Upper lobe of left lung (tissue), 6 donors: ENCODE data around the gene GTF3C5. TPM values are rescaled to one million over a fixed set of nuclear protein-coding genes. Genes with fewer than 3 reads are reported as not detected.

Experiments
- ATAC-seq, 2 donors: fragments of 200-7000 bp; cut with Tn5 transposase; one replicate each; pipeline ENCODE4 v1.9.1; 2022; ENCODE audit warnings: mild to moderate bottlenecking in 2 of 2, moderate library complexity in 2 of 2; ENCODE audit not compliant: low FRiP score in 2 of 2
- DNase-seq, 2 donors: peaks; one replicate each; pipeline ENCODE4 v3.0.0-alpha.2; 2019 to 2020
- H3K27ac ChIP-seq, 4 donors: fragments of 200-600 bp; sonication (generic); one replicate each; pipeline ENCODE4 v1.5.1; 2016 to 2019
- H3K27me3 ChIP-seq, 4 donors: fragments of 200-600 bp; sonication (generic); one replicate each; pipeline ENCODE4 v1.5.1; 2017 to 2019
- H3K36me3 ChIP-seq, 4 donors: fragments of 200-600 bp; sonication (generic); one replicate each; pipeline ENCODE4 v1.5.1; 2016 to 2019
- H3K4me1 ChIP-seq, 4 donors: fragments of 200-600 bp; sonication (generic); one replicate each; pipeline ENCODE4 v1.5.1; 2018 to 2019
- H3K4me3 ChIP-seq, 4 donors: fragments of 200-600 bp; sonication (generic); one replicate each; pipeline ENCODE4 v1.5.1; 2017 to 2019; ENCODE audit warnings: mild to moderate bottlenecking in 2 of 4, moderate library complexity in 1 of 4
- H3K9me3 ChIP-seq, 4 donors: fragments of 200-600 bp; sonication (generic); one replicate each; pipeline ENCODE4 v1.5.1; 2018 to 2019
- CTCF ChIP-seq, 6 experiments: fragments of 450-650 bp in 4 of 6; fragments of 200-600 bp in 2 of 6; sonication (generic) in 2 of 6; IDR thresholded peaks; one replicate each; pipeline ENCODE4 v1.5.1; 2016 to 2019; ENCODE audit warnings: antibody characterized with exemption in 6 of 6
- EP300 ChIP-seq, 4 donors: sonication (generic); formaldehyde crosslinking; IDR thresholded peaks; one replicate each; pipeline ENCODE4 v1.5.1; 2017; ENCODE audit warnings: antibody characterized with exemption in 4 of 4, control low read depth in 2 of 4
- POLR2A ChIP-seq, 4 donors: fragments of 450-650 bp; IDR thresholded peaks; one replicate each; pipeline ENCODE4 v1.5.1; 2016 to 2017; ENCODE audit warnings: antibody characterized with exemption in 4 of 4, mild to moderate bottlenecking in 2 of 4
- POLR2AphosphoS5 ChIP-seq, 2 donors: sonication (generic); formaldehyde crosslinking; IDR thresholded peaks; one replicate each; pipeline ENCODE4 v1.5.1; 2017; ENCODE audit warnings: antibody characterized with exemption in 2 of 2
- WGBS, 2 donors: methylation state at CpG; one replicate each; pipeline ENCODE4 v1.1.5; 2017 to 2018; 5-methylcytosine and 5-hydroxymethylcytosine counted together
- total RNA-seq, 6 donors: library from RNA; depleted of rRNA in 4 of 6; stranded (reverse); fragments of >200 nt in 4 of 6; gene quantifications; one replicate each; pipeline versions ENCODE4 v1.1.0 to v1.2.1, GENCODE V29; 2016 to 2021
- donor health status: DM: no; HTN: no; CAD: no; lungs with moderate emphysema.
- donor health status: DM: no; HTN: yes; CAD: no; lungs with severe emphysema.

GTF3C5 gene
- total RNA-seq, 6 donors from 2014 or later = 40.9 to 133 (median 49.7) TPM

DNA sequence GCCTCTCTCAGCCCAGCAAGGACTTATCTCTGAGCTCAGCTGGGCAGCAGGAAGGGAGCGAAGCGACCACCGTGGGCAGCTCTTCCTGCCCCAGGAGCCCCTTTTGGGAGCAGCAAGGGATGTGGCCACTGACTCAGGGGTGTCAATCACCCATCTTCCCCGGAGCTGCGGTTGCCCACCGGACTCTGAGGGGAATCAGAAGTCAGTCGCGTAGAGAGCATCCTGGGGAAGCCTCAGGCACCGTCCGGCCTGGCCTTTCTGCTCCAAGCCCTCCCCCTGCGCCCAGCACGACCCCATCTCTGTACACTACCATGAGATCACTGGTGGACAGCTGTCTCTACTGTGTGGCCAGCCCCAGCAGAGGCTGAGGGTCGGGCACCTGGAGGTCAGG lies 27.7 kb upstream of the GTF3C5 start:
- no peak for ATAC-seq
- 62% methylated on average over 13 of the region's 13 CpGs; no CpG with 5 or more reads in 1 of the 2 donors for WGBS, 2 donors
- no peak overlapping the region for H3K27ac ChIP-seq
- H3K4me1 ChIP-seq = no peaks in the 10 kb centered on the region
- no peaks in the 10 kb centered on the region for H3K27me3 ChIP-seq
- peak in 1 of 2 donors; percentile 26 for DNase-seq
- H3K36me3 ChIP-seq = no peaks in the 10 kb centered on the region
- no peaks in the 10 kb centered on the region for H3K9me3 ChIP-seq
- TF ChIP-seq POLR2AphosphoS5 (IDR thresholded peaks at IDR 0.05) (no peak), POLR2A (IDR thresholded peaks at IDR 0.05) (no peak), CTCF (IDR thresholded peaks at IDR 0.05) (no peak), EP300 (IDR thresholded peaks at IDR 0.05) (no peak)
- H3K4me3 ChIP-seq = no peak overlapping the region

DNA sequence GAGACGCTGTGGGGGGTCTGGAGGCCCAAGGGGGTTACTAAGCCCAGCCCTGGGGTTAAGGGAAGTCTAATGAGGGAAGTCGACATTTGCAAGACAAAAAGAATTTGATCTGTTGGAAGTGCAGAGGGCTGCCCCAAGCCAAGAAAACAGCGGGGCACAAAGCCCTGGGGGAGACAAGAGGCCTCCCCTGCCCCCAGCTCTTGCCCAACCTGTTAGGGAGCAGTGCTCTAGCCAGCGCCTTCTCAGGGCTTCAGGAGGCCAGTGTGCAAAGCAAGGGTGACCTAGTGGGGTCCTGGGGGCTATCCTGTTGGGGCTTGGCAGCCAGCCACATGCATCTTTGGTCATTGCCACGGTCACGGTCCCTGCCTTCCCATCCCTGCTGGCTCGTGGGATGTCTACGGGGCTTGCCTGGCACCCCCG lies 27.1 kb upstream of the GTF3C5 start:
- ATAC-seq = no peak
- 38 to 44% methylated on average over 4 to 9 of the region's 9 CpGs for WGBS, 2 donors
- no peak overlapping the region for H3K4me3 ChIP-seq
- H3K4me1 ChIP-seq = no peaks in the 10 kb centered on the region
- no peak for DNase-seq
- no peaks in the 10 kb centered on the region for H3K36me3 ChIP-seq
- H3K27me3 ChIP-seq = no peaks in the 10 kb centered on the region
- H3K9me3 ChIP-seq = no peaks in the 10 kb centered on the region
- H3K27ac ChIP-seq = no peak overlapping the region
- TF ChIP-seq POLR2AphosphoS5 (IDR thresholded peaks at IDR 0.05) = no peak
- TF ChIP-seq POLR2A (IDR thresholded peaks at IDR 0.05) = no peak
- TF ChIP-seq CTCF (IDR thresholded peaks at IDR 0.05) = no peak
- no peak for TF ChIP-seq EP300 (IDR thresholded peaks at IDR 0.05)

- Histone ChIP-seq H3K4me1 (no peaks in the 10 kb centered on the region), H3K9me3 (no peaks in the 10 kb centered on the region), H3K4me3 (no peak overlapping the region), H3K27me3 (no peaks in the 10 kb centered on the region), H3K36me3 (no peaks in the 10 kb centered on the region), H3K27ac (no peak overlapping the region)
- DNase-seq = no peak
- TF ChIP-seq POLR2AphosphoS5 (IDR thresholded peaks at IDR 0.05) (no peak), CTCF (IDR thresholded peaks at IDR 0.05) (no peak)
- peak in 1 of 2 donors; percentile 47 for ATAC-seq
- WGBS, 2 donors = 48 to 50% methylated on average over 4 to 9 of the region's 9 CpGs
Observed at GRCh38 chr9:133004091-133004998, 26.5 kb upstream of the GTF3C5 start.

- peak in 1 of 2 donors; percentile 22 for DNase-seq
- H3K27me3 ChIP-seq = no peaks in the 10 kb centered on the region
- 73 to 84% methylated on average over 13 to 14 of the region's 14 CpGs for WGBS, 2 donors
Observed at GRCh38 chr9:133004999-133005760, 25.6 kb upstream of the GTF3C5 start.

More at GRCh38 chr9:133004999-133005760, 25.6 kb upstream of the GTF3C5 start:
- no peaks in the 10 kb centered on the region for H3K9me3 ChIP-seq
- ATAC-seq = no peak
- H3K4me1 ChIP-seq = no peaks in the 10 kb centered on the region
- H3K4me3 ChIP-seq = no peak overlapping the region
- H3K36me3 ChIP-seq = no peaks in the 10 kb centered on the region
- TF ChIP-seq CTCF (IDR thresholded peaks at IDR 0.05) (no peak), POLR2A (IDR thresholded peaks at IDR 0.05) (no peak), EP300 (IDR thresholded peaks at IDR 0.05) (no peak), POLR2AphosphoS5 (IDR thresholded peaks at IDR 0.05) (no peak)
- H3K27ac ChIP-seq = no peak overlapping the region
